ENCODE data around the gene PDE8B.

Gene PDE8B

DNA sequence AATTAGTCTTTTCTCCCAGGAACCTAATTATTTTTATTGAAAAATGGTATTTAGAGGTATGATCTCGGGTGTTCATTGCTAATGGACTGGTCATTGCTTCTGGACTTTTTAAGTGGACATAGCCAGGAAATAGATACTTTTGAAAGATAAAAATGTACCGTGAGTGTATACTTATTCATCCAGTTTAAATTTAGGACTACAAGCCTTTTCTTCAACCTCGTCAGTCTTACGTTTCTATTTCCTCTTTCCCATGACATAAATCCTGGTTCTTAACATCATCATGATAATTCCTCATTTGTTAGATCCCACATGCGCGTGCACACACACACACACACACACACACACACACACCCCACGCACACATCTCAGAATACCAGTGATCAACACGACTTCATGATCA lies 15.1 kb downstream of the PDE8B start:
- no peak for DNase-seq
- Histone ChIP-seq H3K9ac (ENCODE audit: low read length) (no peak overlapping the region), H3K4me2 (ENCODE audit: low read length) (no peak overlapping the region), H3K23ac (ENCODE audit: low read length) (no peak overlapping the region), H2BK120ac (ENCODE audit: insufficient read depth, low read length, poor library complexity) (peak overlapping the region; percentile 88), H3K36me3 (ENCODE audit: control insufficient read depth in 1 of 2, insufficient read depth in 2 of 2, low read length in 2 of 2) (no peaks in the 10 kb centered on the region), H2AK5ac (ENCODE audit: low read length) (no peak overlapping the region), H3K4ac (ENCODE audit: low read depth, low read length) (no peak overlapping the region), H3K4me3 (ENCODE audit: low read depth, low read length) (no peak overlapping the region), H2BK12ac (ENCODE audit: low read length) (no peak overlapping the region), H3K9me3 (ENCODE audit: insufficient read depth, low read depth, low read length) (no peaks in the 10 kb centered on the region), H3K27me3 (ENCODE audit: insufficient read depth, low read length) (no peaks in the 10 kb centered on the region), H4K8ac (ENCODE audit: low read depth, low read length) (no peak overlapping the region), H3K79me2 (ENCODE audit: control insufficient read depth, insufficient read depth, low read length, poor library complexity) (no peaks in the 10 kb centered on the region), H2AFZ (ENCODE audit: insufficient read depth, low read length, poor library complexity) (no peak overlapping the region), H4K12ac (ENCODE audit: low read depth, low read length) (no peak overlapping the region), H4K91ac (ENCODE audit: low read depth, low read length) (no peak overlapping the region), H3K14ac (ENCODE audit: low read length) (no peak overlapping the region), H3K79me1 (ENCODE audit: low read length) (peaks cover 3% of the 10 kb centered on the region), H3K4me1 (ENCODE audit: control insufficient read depth in 1 of 2, insufficient read depth in 2 of 2, low read length in 2 of 2) (peaks cover 0 to 3% of the 10 kb centered on the region in 2 experiments), H3K27ac (ENCODE audit: low read depth, low read length) (no peak overlapping the region), H3K18ac (ENCODE audit: low read length) (no peak overlapping the region), H2BK5ac (ENCODE audit: low read depth, low read length, poor library complexity) (no peak overlapping the region)
- WGBS (ENCODE audit: extremely low coverage, insufficient coverage, insufficient read length), result no CpG with 5 or more reads among the region's 8 CpGs

DNA sequence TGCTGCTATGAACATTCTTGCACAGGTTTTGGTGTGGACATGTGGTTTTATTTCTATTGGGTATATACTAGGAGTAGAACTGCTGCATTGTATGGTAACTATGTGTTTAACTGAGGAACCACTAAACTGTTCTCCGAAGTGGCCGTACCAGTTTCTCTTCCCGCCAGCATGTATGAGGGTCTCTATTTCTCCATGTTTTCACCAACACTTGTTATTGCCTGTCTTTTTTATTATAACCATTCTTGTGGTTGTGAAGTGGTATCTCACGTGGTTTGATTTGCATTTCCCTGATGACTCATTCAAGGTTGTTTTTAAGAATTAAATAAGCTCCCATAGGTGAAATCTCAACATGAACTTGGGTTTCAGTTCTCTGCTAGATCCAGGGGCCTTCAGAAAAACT lies 19.4 kb downstream of the PDE8B start:
- no peak overlapping the region for H3K14ac ChIP-seq (ENCODE audit: low read length)
- H2BK120ac ChIP-seq (ENCODE audit: insufficient read depth, low read length, poor library complexity), result no peak overlapping the region
- H2BK5ac ChIP-seq (ENCODE audit: low read depth, low read length, poor library complexity), result no peak overlapping the region
- no peak overlapping the region for H4K8ac ChIP-seq (ENCODE audit: low read depth, low read length)
- H2BK12ac ChIP-seq (ENCODE audit: low read length), result no peak overlapping the region
- no peak overlapping the region for H2AK5ac ChIP-seq (ENCODE audit: low read length)
- no peak overlapping the region for H3K27ac ChIP-seq (ENCODE audit: low read depth, low read length)
- no peak overlapping the region for H4K91ac ChIP-seq (ENCODE audit: low read depth, low read length)
- no peak overlapping the region for H3K9ac ChIP-seq (ENCODE audit: low read length)
- WGBS (ENCODE audit: extremely low coverage, insufficient coverage, insufficient read length), result no CpG with 5 or more reads among the region's 4 CpGs
- H3K9me3 ChIP-seq (ENCODE audit: insufficient read depth, low read depth, low read length), result no peaks in the 10 kb centered on the region
- no peaks in the 10 kb centered on the region for H3K27me3 ChIP-seq (ENCODE audit: insufficient read depth, low read length)
- no peak overlapping the region for H3K23ac ChIP-seq (ENCODE audit: low read length)
- H3K4me2 ChIP-seq (ENCODE audit: low read length), result no peak overlapping the region
- no peak overlapping the region for H4K12ac ChIP-seq (ENCODE audit: low read depth, low read length)
- H2AFZ ChIP-seq (ENCODE audit: insufficient read depth, low read length, poor library complexity), result no peak overlapping the region
- H3K79me2 ChIP-seq (ENCODE audit: control insufficient read depth, insufficient read depth, low read length, poor library complexity), result no peaks in the 10 kb centered on the region
- H3K36me3 ChIP-seq (ENCODE audit: control insufficient read depth in 1 of 2, insufficient read depth in 2 of 2, low read length in 2 of 2), result no peaks in the 10 kb centered on the region
- H3K4me3 ChIP-seq (ENCODE audit: low read depth, low read length), result no peak overlapping the region
- no peaks in the 10 kb centered on the region for H3K4me1 ChIP-seq (ENCODE audit: control insufficient read depth in 1 of 2, insufficient read depth in 2 of 2, low read length in 2 of 2)
- DNase-seq, result no peak
- no peak overlapping the region for H3K4ac ChIP-seq (ENCODE audit: low read depth, low read length)
- H3K79me1 ChIP-seq (ENCODE audit: low read length), result peaks cover 3% of the 10 kb centered on the region
- H3K18ac ChIP-seq (ENCODE audit: low read length), result no peak overlapping the region

GRCh38 chr5:77230727-77231470 lies 20.4 kb downstream of the PDE8B start:
- H3K27ac ChIP-seq (ENCODE audit: low read depth, low read length), result no peak overlapping the region
- no peak overlapping the region for H3K14ac ChIP-seq (ENCODE audit: low read length)
- H2AK5ac ChIP-seq (ENCODE audit: low read length), result no peak overlapping the region
- no peaks in the 10 kb centered on the region for H3K27me3 ChIP-seq (ENCODE audit: insufficient read depth, low read length)
- H2AFZ ChIP-seq (ENCODE audit: insufficient read depth, low read length, poor library complexity), result no peak overlapping the region
- H2BK5ac ChIP-seq (ENCODE audit: low read depth, low read length, poor library complexity), result no peak overlapping the region
- H3K36me3 ChIP-seq (ENCODE audit: control insufficient read depth in 1 of 2, insufficient read depth in 2 of 2, low read length in 2 of 2), result no peaks in the 10 kb centered on the region
- H3K18ac ChIP-seq (ENCODE audit: low read length), result no peak overlapping the region
- H2BK120ac ChIP-seq (ENCODE audit: insufficient read depth, low read length, poor library complexity), result no peak overlapping the region
- no peak overlapping the region for H3K23ac ChIP-seq (ENCODE audit: low read length)
- no peaks in the 10 kb centered on the region for H3K9me3 ChIP-seq (ENCODE audit: insufficient read depth, low read depth, low read length)
- no peak overlapping the region for H3K9ac ChIP-seq (ENCODE audit: low read length)
- H3K79me1 ChIP-seq (ENCODE audit: low read length), result no peaks in the 10 kb centered on the region
- H3K4me2 ChIP-seq (ENCODE audit: low read length), result no peak overlapping the region
- H2BK12ac ChIP-seq (ENCODE audit: low read length), result no peak overlapping the region
- H3K4ac ChIP-seq (ENCODE audit: low read depth, low read length), result no peak overlapping the region
- H4K12ac ChIP-seq (ENCODE audit: low read depth, low read length), result no peak overlapping the region
- no peak overlapping the region for H4K91ac ChIP-seq (ENCODE audit: low read depth, low read length)
- H4K8ac ChIP-seq (ENCODE audit: low read depth, low read length), result no peak overlapping the region
- peak in 1 of 2 donors; percentile 35 for DNase-seq
- no peaks in the 10 kb centered on the region for H3K4me1 ChIP-seq (ENCODE audit: control insufficient read depth in 1 of 2, insufficient read depth in 2 of 2, low read length in 2 of 2)
- H3K79me2 ChIP-seq (ENCODE audit: control insufficient read depth, insufficient read depth, low read length, poor library complexity), result no peaks in the 10 kb centered on the region
- no peak overlapping the region for H3K4me3 ChIP-seq (ENCODE audit: low read depth, low read length)
- WGBS (ENCODE audit: extremely low coverage, insufficient coverage, insufficient read length), result no CpG with 5 or more reads among the region's 4 CpGs

DNA sequence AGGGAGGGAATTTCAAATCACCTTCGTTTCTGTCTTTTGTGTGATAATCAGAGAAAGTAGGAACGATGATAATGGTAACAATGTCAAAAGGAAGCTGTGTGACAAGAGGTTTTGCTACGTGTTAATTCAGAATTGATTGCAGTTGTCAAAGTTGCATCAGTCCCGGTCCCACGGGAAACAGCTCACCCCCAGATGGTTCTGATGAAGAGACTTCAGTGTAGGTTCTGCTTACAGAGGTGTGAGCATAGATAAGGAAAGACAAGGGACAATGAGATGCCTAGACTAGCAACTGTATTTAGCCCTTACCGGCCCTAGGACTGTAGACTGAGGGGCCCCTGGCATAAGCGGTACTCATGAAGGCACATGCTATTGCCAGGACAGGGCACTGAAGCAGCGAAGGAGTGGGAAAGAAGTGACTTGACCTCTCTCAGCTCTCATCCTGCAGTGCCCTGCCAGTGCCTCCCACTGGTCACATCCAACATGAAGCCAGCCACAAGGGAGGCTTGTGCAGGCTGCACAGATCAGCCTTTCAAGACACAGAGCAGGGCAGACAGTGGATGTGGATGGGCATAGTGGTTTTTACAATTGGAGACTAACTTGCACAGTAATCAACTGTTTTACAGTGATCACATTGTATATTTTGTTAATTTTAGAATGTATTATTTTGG lies 21.1 kb downstream of the PDE8B start:
- no peak for DNase-seq
- H3K9ac ChIP-seq (ENCODE audit: low read length), result no peak overlapping the region
- H2AK5ac ChIP-seq (ENCODE audit: low read length), result no peak overlapping the region
- no peak overlapping the region for H3K18ac ChIP-seq (ENCODE audit: low read length)
- no peak overlapping the region for H2BK12ac ChIP-seq (ENCODE audit: low read length)
- no peaks in the 10 kb centered on the region for H3K79me1 ChIP-seq (ENCODE audit: low read length)
- H3K79me2 ChIP-seq (ENCODE audit: control insufficient read depth, insufficient read depth, low read length, poor library complexity), result no peaks in the 10 kb centered on the region
- no peak overlapping the region for H2BK5ac ChIP-seq (ENCODE audit: low read depth, low read length, poor library complexity)
- no peak overlapping the region for H2BK120ac ChIP-seq (ENCODE audit: insufficient read depth, low read length, poor library complexity)
- WGBS (ENCODE audit: extremely low coverage, insufficient coverage, insufficient read length), result no CpG with 5 or more reads among the region's 8 CpGs
- no peak overlapping the region for H3K23ac ChIP-seq (ENCODE audit: low read length)
- no peaks in the 10 kb centered on the region for H3K36me3 ChIP-seq (ENCODE audit: control insufficient read depth in 1 of 2, insufficient read depth in 2 of 2, low read length in 2 of 2)
- H3K4ac ChIP-seq (ENCODE audit: low read depth, low read length), result no peak overlapping the region
- no peak overlapping the region for H4K91ac ChIP-seq (ENCODE audit: low read depth, low read length)
- no peak overlapping the region for H4K8ac ChIP-seq (ENCODE audit: low read depth, low read length)
- H3K4me3 ChIP-seq (ENCODE audit: low read depth, low read length), result no peak overlapping the region
- H4K12ac ChIP-seq (ENCODE audit: low read depth, low read length), result no peak overlapping the region
- H3K9me3 ChIP-seq (ENCODE audit: insufficient read depth, low read depth, low read length), result no peaks in the 10 kb centered on the region
- H3K27me3 ChIP-seq (ENCODE audit: insufficient read depth, low read length), result no peaks in the 10 kb centered on the region
- H3K4me2 ChIP-seq (ENCODE audit: low read length), result no peak overlapping the region
- no peak overlapping the region for H3K14ac ChIP-seq (ENCODE audit: low read length)
- peaks cover 0 to 3% of the 10 kb centered on the region in 2 experiments for H3K4me1 ChIP-seq (ENCODE audit: control insufficient read depth in 1 of 2, insufficient read depth in 2 of 2, low read length in 2 of 2)
- no peak overlapping the region for H3K27ac ChIP-seq (ENCODE audit: low read depth, low read length)
- H2AFZ ChIP-seq (ENCODE audit: insufficient read depth, low read length, poor library complexity), result no peak overlapping the region

Data from trophoblast cell (in vitro differentiated cells and primary cell).